Activated CD8-positive, alpha-beta memory T cell treated with anti-CD3 and anti-CD28 coated beads for 1 hour (primary cell): ENCODE measurements around the gene ZMYND15.

Experiments used
- DNase-seq, 2 donors: peaks; one replicate each; pipeline ENCODE4 v3.0.0-alpha.2; 2020; ENCODE audit warnings: low read depth in 1 of 2; ENCODE audit errors: extremely low read depth in 1 of 2

The ZMYND15 gene

DNA sequence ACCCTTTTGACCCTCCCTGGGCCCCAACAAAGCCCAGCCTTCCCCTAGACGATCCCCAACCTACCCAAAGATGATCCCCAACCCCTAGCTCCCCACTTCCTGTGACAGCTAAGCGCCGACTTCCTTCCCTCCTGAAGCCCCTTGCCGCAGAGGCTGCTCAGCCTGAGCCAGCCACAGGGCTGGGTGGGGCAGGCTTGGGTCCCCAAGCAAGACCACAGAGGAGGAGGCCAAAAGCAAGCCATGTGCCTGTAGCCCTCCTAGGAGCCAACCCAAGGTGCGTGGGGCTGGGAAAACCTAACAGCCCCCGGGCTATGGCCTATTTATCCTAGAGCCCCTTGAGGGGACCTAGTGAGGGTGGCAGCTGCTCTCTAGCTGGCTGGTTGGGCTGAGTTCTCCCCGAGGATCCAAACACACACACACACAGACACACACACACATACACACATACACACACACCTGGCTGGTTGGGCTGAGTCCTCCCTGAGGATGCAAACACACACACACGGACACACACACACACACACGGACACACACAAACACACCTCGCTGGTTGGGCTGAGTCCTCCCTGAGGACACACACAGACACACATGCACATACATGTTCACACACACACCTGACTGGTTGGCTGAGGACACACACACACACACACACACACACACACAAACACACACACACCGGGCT is 24.4 kb upstream of the ZMYND15 start:
- peak; percentile 30 to 47 for DNase-seq

GRCh38 chr17:4716081-4716480 is 23.6 kb upstream of the ZMYND15 start:
- no peak for DNase-seq

DNA sequence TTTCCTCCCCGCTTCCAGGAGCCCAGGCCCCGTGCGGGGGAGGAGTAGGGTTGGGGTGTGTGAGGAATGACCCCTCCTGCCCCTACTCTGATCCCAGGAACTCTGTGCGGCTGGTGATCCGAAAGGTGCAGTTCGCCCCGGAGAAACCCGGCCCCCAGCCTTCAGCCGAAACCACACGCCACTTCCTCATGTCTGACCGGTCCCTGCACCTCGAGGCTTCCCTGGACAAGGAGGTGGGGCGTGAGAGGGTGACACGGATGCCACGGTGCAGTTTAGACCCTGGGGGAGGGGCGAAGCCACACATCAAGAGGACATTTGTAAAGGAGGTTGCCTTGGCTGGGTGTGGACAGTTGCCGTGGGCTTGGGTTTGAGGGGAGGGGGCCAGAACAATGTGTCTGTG is 21.8 kb upstream of the ZMYND15 start:
- no peak for DNase-seq

GRCh38 chr17:4718276-4718675 is 21.4 kb upstream of the ZMYND15 start:
- DNase-seq: no peak

- no peak for DNase-seq
These were observed 20.5 kb upstream of the ZMYND15 start for GRCh38 chr17:4719146-4719545.

GRCh38 chr17:4719684-4720221 is 19.9 kb upstream of the ZMYND15 start:
- DNase-seq: no peak

DNA sequence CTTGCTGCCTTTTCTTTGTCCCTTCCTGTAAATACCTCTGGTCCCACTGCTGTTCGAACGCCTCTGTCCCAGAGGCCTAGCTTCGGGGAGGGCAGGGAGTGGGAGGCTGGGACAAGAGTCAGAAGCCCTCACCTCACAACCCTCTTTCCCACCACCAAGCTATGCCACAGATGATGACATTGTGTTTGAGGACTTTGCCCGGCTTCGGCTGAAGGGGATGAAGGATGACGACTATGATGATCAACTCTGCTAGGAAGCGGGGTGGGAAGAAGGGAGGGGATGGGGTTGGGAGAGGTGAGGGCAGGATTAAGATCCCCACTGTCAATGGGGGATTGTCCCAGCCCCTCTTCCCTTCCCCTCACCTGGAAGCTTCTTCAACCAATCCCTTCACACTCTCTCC is 18.8 kb upstream of the ZMYND15 start:
- no peak for DNase-seq

- DNase-seq: no peak
These were observed 18.2 kb upstream of the ZMYND15 start for GRCh38 chr17:4721203-4722135.

DNA sequence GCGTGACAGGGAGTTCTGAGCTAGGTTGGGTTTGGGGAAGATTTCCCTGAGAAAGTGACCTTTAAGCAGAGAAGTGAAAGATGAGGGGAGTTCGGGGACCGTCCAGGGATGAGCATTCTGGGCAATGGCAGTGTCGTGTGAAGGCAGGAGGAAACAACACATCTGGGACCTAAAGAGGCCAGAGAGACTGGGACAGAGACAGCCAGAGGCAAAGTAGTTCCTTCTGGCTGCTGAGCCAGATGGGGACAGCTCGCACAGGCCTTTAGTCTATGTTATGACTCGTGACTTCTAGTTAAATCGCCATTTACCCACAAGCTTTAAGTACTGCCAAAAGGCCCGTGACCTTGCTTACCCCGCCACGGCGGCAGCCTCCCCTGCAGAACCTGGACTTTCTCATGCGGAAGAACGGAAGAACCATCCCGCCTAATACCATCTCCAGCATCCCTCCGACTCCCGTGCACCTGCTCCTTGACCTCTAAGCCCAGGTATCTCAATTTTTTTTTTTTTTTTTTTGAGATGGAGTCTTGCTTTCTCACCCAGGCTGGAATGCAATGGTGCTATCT is 16.9 kb upstream of the ZMYND15 start:
- no peak for DNase-seq

DNA sequence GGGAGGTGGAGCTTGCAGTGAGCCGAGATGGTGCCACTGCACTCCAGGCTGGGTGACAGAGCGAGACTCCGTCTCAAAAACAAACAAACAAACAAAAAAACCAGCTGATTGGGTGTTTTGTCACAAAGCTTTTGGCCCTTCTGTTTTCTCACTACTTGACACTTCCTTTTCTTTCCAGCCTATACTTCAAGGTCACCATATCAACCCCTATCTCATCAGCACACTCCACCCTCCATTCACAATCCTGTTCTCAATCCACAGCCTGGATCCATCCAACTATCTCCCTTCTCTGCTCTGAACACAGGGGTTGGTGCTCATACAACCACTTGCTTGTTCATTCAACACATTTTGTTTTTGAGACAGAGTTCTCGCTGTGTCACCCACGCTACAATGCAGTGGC is 15.0 kb upstream of the ZMYND15 start:
- no peak for DNase-seq

- no peak for DNase-seq
These were observed 13.9 kb upstream of the ZMYND15 start for GRCh38 chr17:4725646-4726310.

DNA sequence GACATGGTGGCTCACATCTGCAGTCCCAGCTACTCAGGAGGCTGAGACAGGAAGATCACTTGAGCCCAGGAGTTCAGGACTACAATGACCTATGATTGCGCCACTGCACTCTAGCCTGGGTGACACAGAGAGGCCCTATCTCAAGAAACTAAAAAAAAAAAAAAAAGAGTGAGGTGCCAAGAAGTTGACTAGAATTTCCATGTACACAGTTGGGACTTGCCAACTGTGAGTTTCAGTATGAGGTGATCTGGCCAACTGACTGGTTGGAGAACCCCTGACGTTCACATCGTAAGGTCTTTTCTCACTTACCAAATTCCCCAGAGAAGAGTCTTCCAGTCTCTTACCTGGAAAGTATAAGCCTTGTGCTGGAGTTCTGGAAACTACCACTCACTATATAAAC is 11.5 kb upstream of the ZMYND15 start:
- DNase-seq: no peak

DNA sequence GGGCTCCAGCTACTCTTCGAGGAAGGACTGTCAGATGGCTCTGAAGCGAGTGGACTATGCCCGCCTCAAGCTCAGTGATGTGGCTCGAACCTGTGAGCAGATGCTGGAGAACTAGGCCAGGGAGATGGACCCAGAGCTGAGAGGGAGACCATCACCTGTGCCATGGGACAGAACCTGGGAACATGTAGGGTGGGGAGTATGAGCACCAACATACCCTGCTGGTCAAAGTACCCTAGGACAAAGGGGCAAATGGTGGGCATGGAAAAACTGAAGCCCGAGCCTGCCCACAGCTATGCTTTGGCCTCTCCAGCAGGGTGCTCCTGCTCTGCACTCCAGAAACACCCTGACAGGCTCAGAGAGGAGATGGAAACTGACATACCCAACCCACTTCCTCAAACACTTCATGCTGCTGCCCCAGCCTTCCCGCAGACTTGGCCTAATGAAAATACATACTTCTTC is 6.5 kb upstream of the ZMYND15 start:
- DNase-seq: no peak

GRCh38 chr17:4734857-4735475 is 4.7 kb upstream of the ZMYND15 start:
- DNase-seq: no peak

GRCh38 chr17:4735876-4736651 is 3.6 kb upstream of the ZMYND15 start:
- DNase-seq: no peak

- no peak for DNase-seq
These were observed 1.2 kb upstream of the ZMYND15 start for GRCh38 chr17:4738136-4739121.

DNA sequence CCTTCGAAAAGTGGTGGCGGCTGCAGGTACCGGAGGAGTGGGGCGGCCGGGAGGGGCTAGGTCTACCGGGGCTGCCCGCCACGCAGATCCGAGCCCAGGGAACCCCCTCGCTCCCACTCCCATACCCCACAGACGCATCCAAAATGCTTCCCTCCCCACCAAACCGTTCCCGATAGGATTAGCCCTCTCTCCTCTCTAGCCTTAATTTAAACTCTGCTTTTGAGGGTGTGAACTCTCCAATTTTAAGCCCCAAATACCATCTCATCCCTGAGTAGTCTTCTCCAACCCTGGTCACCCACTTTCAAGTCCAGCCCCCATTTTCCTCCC is 355 bp downstream of the ZMYND15 start:
- DNase-seq: no peak

GRCh38 chr17:4740584-4740983 is 951 bp downstream of the ZMYND15 start:
- DNase-seq: no peak

DNA sequence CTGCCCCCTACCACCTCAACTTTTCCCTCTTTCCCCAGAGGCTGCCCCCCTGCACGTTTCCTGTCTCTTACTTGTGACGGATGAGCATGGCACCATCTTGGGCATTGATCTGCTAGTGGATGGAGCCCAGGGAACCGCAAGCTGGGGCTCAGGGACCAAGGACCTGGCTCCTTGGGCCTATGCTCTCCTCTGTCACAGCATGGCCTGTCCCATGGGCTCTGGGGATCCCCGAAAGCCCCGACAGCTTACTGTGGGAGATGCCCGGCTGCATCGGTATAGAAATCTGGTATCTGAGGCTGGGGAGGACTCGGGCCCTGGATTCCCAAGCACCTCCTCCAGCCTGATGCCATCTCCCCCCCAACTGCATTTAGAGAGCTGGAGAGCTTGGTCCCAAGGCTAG is 1.9 kb downstream of the ZMYND15 start:
- no peak for DNase-seq
